HG02970 (cell line): Measurements from ENCODE around the gene DGCR6L.
"Not testable (repeated sequence)": the region's sequence is repeated elsewhere in the genome, so short reads cannot be mapped to it uniquely, and the experiment has no call there.

ENCODE experiments used
- ATAC-seq: cut with Tn5 transposase; IDR thresholded peaks from one replicate; pipeline ENCODE4 v1.9.1; 2021; ENCODE audit warnings: mild to moderate bottlenecking, moderate library complexity, moderate number of reproducible peaks; ENCODE audit not compliant: unreplicated experiment, low FRiP score

DGCR6L gene

GRCh38 chr22:20328569-20328930, 8.7 kb upstream of the DGCR6L start:
- not testable (repeated sequence) for ATAC-seq

GRCh38 chr22:20325996-20326395, 6.1 kb upstream of the DGCR6L start:
- ATAC-seq, result not testable (repeated sequence)

GRCh38 chr22:20324139-20324516, 4.3 kb upstream of the DGCR6L start:
- ATAC-seq, result no peak

- ATAC-seq, result not testable (repeated sequence)
Measured at GRCh38 chr22:20321552-20322211, 1.8 kb upstream of the DGCR6L start.

- not testable (repeated sequence) for ATAC-seq
Measured at GRCh38 chr22:20320659-20321551, 1.0 kb upstream of the DGCR6L start.

GRCh38 chr22:20319041-20319744, 667 bp downstream of the DGCR6L start:
- no peak for ATAC-seq

GRCh38 chr22:20318043-20318688, 1.7 kb downstream of the DGCR6L start:
- not testable (repeated sequence) for ATAC-seq

GRCh38 chr22:20317402-20318042, 2.3 kb downstream of the DGCR6L start:
- not testable (repeated sequence) for ATAC-seq

- no peak for ATAC-seq
Measured at GRCh38 chr22:20316844-20317401, 2.9 kb downstream of the DGCR6L start.

- ATAC-seq, result no peak
Measured at GRCh38 chr22:20316217-20316843, 3.5 kb downstream of the DGCR6L start.

- no peak for ATAC-seq
Measured at GRCh38 chr22:20315337-20316216, 4.3 kb downstream of the DGCR6L start.

GRCh38 chr22:20314741-20315336, 5.0 kb downstream of the DGCR6L start:
- ATAC-seq, result not testable (repeated sequence)

GRCh38 chr22:20314206-20314605, 5.7 kb downstream of the DGCR6L start:
- ATAC-seq, result not testable (repeated sequence)

- ATAC-seq, result not testable (repeated sequence)
Measured at GRCh38 chr22:20313306-20314077, 6.4 kb downstream of the DGCR6L start.

- ATAC-seq, result no peak
Measured at GRCh38 chr22:20312396-20313191, 7.3 kb downstream of the DGCR6L start.

- not testable (repeated sequence) for ATAC-seq
Measured at GRCh38 chr22:20311249-20312062, 8.4 kb downstream of the DGCR6L start.
